Uterus (tissue), 4 donors: ENCODE results near the gene PLEKHN1. TPM values are rescaled to one million over a fixed set of nuclear protein-coding genes. Genes with fewer than 3 reads are reported as not detected.

Experiments
- DNase-seq, 2 donors: peaks; one replicate each; pipeline ENCODE4 v3.0.0-alpha.2; 2019 to 2020
- H3K27ac ChIP-seq, 2 donors: fragments of 200-600 bp; sonication (generic); 1 replicate in 1 of 2; 2 replicates in 1 of 2; pipeline ENCODE4 v1.5.1; 2016 to 2018
- H3K27me3 ChIP-seq, 2 donors: fragments of 200-600 bp; sonication (generic); one replicate each; pipeline ENCODE4 v1.5.1; 2018 to 2019; ENCODE audit warnings: control low read depth in 1 of 2
- H3K36me3 ChIP-seq, 2 donors: fragments of 200-600 bp; sonication (generic); one replicate each; pipeline ENCODE4 v1.5.1; 2019; ENCODE audit warnings: control low read depth in 1 of 2
- H3K4me1 ChIP-seq, 2 donors: fragments of 200-600 bp; sonication (generic); one replicate each; pipeline ENCODE4 v1.5.1; 2018 to 2019; ENCODE audit warnings: control low read depth in 1 of 2
- H3K4me3 ChIP-seq, 2 donors: fragments of 200-600 bp; sonication (generic); 1 replicate in 1 of 2; 2 replicates in 1 of 2; pipeline ENCODE4 v1.5.1; 2018 to 2019; ENCODE audit warnings: mild to moderate bottlenecking in 1 of 2
- H3K9me3 ChIP-seq, 2 donors: fragments of 200-600 bp; sonication (generic); one replicate each; pipeline ENCODE4 v1.5.1; 2019; ENCODE audit warnings: control low read depth in 1 of 2
- POLR2A ChIP-seq, 2 donors: fragments of 450-650 bp; IDR thresholded peaks; one replicate each; pipeline ENCODE4 v1.6.1; 2016; ENCODE audit warnings: antibody characterized with exemption in 2 of 2, mild to moderate bottlenecking in 1 of 2, moderate library complexity in 1 of 2
- intact Hi-C: fragments of 100-400 bp; cut with DNase I; formaldehyde crosslinking; loops from one replicate; pipeline ENCODE4 v1.15.1; 2023; ENCODE audit warnings: low total_unique reads
- total RNA-seq, 4 donors: library from RNA; depleted of rRNA in 3 of 4; stranded (reverse); fragments of >200 nt in 3 of 4; gene quantifications; one replicate each; pipeline versions ENCODE4 v1.1.0 to v1.2.4, GENCODE V29; 2014 to 2023
- TF ChIP-seq, protein P1 (sequence below), 4 experiments: fragments of 200-600 bp in 2 of 4; fragments of 450-650 bp in 2 of 4; sonication (generic) in 2 of 4; IDR thresholded peaks; one replicate each; pipeline ENCODE4 v1.5.1; 2016 to 2019; ENCODE audit warnings: antibody characterized with exemption in 4 of 4, mild to moderate bottlenecking in 2 of 4, moderate library complexity in 1 of 4
- donor health status: DM: yes; HTN: yes; CAD: no.

PLEKHN1 gene
- total RNA-seq, 4 donors from 2014 or later, result 1.1 TPM; not detected in 3

GRCh38 chr1:959731-960362, 6.4 kb upstream of the PLEKHN1 start:
- Histone ChIP-seq H3K27me3 (no peaks in the 10 kb centered on the region), H3K36me3 (no peaks in the 10 kb centered on the region), H3K9me3 (no peaks in the 10 kb centered on the region), H3K27ac (peak overlapping the region; percentile 7 to 25), H3K4me3 (peak overlapping the region; percentile 46 to 62), H3K4me1 (peaks cover 8 to 13% of the 10 kb centered on the region in 2 donors)
- no peak for TF ChIP-seq POLR2A (IDR thresholded peaks at IDR 0.05)
- TF ChIP-seq, protein P1, sequence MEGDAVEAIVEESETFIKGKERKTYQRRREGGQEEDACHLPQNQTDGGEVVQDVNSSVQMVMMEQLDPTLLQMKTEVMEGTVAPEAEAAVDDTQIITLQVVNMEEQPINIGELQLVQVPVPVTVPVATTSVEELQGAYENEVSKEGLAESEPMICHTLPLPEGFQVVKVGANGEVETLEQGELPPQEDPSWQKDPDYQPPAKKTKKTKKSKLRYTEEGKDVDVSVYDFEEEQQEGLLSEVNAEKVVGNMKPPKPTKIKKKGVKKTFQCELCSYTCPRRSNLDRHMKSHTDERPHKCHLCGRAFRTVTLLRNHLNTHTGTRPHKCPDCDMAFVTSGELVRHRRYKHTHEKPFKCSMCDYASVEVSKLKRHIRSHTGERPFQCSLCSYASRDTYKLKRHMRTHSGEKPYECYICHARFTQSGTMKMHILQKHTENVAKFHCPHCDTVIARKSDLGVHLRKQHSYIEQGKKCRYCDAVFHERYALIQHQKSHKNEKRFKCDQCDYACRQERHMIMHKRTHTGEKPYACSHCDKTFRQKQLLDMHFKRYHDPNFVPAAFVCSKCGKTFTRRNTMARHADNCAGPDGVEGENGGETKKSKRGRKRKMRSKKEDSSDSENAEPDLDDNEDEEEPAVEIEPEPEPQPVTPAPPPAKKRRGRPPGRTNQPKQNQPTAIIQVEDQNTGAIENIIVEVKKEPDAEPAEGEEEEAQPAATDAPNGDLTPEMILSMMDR (IDR thresholded peaks at IDR 0.05), result no peak
- no peak for DNase-seq
- intact Hi-C loops, result no loop called here

DNA sequence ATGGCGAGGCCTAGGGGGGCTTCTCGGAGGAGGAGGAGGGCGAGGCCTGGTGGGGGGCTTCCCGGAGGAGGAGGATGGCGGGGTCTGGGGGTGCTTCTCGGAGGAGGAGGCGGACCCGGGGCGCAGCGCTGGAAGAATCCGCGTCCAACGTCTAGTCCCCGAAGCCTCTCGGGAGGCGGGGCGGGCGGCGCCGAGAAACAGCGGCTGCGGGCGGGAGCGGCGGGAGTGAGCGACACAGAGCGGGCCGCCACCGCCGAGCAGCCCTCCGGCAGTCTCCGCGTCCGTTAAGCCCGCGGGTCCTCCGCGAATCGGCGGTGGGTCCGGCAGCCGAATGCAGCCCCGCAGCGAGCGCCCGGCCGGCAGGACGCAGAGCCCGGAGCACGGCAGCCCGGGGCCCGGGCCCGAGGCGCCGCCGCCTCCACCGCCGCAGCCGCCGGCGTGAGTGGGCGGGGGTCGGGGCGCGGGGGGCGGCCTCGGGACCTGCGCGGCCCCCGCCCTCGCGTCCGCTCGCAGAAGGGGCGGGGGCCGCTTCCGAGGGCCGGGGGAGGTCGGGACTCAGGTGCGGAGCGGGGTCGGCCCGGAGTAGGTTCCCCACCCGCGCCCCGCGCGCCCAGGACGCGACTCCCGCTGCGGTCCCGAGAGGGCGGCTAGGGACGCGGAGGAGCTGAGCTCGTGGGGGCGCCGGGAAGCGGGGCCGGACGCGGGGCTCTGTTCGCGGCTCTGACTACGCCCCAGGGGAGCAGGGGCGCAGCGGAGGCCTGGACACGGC, 5.7 kb upstream of the PLEKHN1 start, which contains the start of gene KLHL17:
Gene KLHL17 (plus strand): TSS at position 222 of the 769 bp plus-strand sequence. CDS start 110 bp downstream, at position 332.
- Histone ChIP-seq H3K9me3 (no peaks in the 10 kb centered on the region), H3K36me3 (no peaks in the 10 kb centered on the region), H3K4me1 (peaks cover 8 to 13% of the 10 kb centered on the region in 2 donors), H3K27me3 (no peaks in the 10 kb centered on the region), H3K27ac (peak within 1 kb of the TSS; percentile 7 to 25), H3K4me3 (peak within 1 kb of the TSS; percentile 46 to 62)
- intact Hi-C loops, result no loop called here
- TF ChIP-seq, protein P1 (IDR thresholded peaks at IDR 0.05), result no peak
- TF ChIP-seq POLR2A (IDR thresholded peaks at IDR 0.05), result peak in 1 of 2 donors; percentile 2
- peak; percentile 62 to 70 for DNase-seq

DNA sequence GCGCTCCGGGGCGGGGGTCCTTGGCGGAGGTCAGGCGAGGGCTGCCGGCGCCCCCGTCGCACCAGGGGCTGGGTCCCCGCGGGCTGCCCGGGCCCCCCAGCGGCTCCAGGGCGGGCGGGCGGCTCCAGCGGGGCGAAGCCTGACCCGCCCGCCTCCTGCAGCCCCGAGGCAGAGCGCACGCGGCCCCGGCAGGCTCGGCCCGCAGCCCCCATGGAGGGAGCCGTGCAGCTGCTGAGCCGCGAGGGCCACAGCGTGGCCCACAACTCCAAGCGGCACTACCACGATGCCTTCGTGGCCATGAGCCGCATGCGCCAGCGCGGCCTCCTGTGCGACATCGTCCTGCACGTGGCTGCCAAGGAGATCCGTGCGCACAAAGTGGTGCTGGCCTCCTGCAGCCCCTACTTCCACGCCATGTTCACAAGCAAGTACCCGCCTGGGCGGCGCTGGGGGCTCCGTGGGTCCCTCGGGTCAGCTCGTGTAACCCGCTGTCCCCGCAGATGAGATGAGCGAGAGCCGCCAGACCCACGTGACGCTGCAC, 5.1 kb upstream of the PLEKHN1 start:
- Histone ChIP-seq H3K4me3 (peak overlapping the region; percentile 46 to 62), H3K36me3 (no peaks in the 10 kb centered on the region), H3K27me3 (no peaks in the 10 kb centered on the region), H3K4me1 (peaks cover 8 to 18% of the 10 kb centered on the region in 2 donors), H3K9me3 (no peaks in the 10 kb centered on the region), H3K27ac (no peak overlapping the region)
- no peak for DNase-seq
- TF ChIP-seq POLR2A (IDR thresholded peaks at IDR 0.05), result peak in 1 of 2 donors; percentile 4
- TF ChIP-seq, protein P1 (IDR thresholded peaks at IDR 0.05), result no peak
- intact Hi-C loops, result no loop called here

DNA sequence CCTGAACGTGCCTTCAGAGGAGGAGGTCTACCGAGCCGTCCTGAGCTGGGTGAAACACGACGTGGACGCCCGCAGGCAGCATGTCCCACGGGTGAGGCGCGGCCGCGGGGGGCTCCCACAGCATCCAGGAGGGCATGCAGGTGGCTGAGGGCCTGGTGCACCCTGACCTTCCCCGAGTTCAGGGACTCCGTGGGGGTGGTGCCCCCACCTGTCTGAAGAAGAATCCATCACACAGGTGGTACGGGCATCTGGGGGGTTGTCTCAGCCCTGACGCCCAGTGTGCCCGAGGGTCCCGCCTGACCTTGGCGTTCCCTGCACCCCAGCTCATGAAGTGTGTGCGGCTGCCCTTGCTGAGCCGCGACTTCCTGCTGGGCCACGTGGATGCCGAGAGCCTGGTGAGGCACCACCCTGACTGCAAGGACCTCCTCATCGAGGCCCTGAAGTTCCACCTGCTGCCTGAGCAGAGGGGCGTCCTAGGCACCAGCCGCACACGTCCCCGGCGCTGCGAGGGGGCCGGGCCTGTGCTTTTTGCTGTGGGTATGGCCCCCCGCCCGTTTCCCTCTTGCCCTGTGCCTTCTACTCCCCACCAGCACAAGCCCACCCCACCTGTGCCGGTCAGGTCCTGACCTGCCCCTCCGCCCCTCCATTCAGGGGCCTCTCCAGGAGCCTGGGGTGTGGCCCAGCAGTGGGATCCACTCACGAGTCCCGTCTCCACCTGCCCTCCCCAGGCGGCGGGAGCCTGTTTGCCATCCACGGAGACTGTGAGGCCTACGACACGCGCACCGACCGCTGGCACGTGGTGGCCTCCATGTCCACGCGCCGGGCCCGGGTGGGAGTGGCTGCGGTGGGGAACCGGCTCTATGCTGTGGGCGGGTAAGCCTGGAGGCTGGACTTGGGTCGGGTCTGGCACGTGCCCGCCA, 3.6 kb upstream of the PLEKHN1 start:
- intact Hi-C loops, result no loop called here
- H3K9me3 ChIP-seq, result no peaks in the 10 kb centered on the region
- DNase-seq, result no peak
- peaks cover 5 to 19% of the 10 kb centered on the region in 2 donors for H3K4me1 ChIP-seq
- H3K27me3 ChIP-seq, result no peaks in the 10 kb centered on the region
- no peak overlapping the region for H3K27ac ChIP-seq
- TF ChIP-seq, protein P1 (IDR thresholded peaks at IDR 0.05), result no peak
- no peak for TF ChIP-seq POLR2A (IDR thresholded peaks at IDR 0.05)
- H3K4me3 ChIP-seq, result no peak overlapping the region
- no peaks in the 10 kb centered on the region for H3K36me3 ChIP-seq
